Stimulated activated CD4-positive, alpha-beta T cell treated with anti-CD3 and anti-CD28 coated beads, Interleukin-1b, Interleukin-23, amount 100 ng/mL, for 48 hours (primary cell): ENCODE measurements around the gene PCDHB11.
"Not testable (repeated sequence)": the region's sequence is repeated elsewhere in the genome, so short reads cannot be mapped to it uniquely, and the experiment has no call there.

Source experiments
- DNase-seq: peaks from one replicate; pipeline ENCODE4 v3.0.0-alpha.2; 2020

PCDHB11 gene

GRCh38 chr5:141188682-141189081 lies 10.7 kb upstream of the PCDHB11 start:
- not testable (repeated sequence) for DNase-seq

GRCh38 chr5:141189131-141189530 lies 10.3 kb upstream of the PCDHB11 start:
- not testable (repeated sequence) for DNase-seq

GRCh38 chr5:141192110-141192725 lies 7.2 kb upstream of the PCDHB11 start, which contains the start of gene PCDHB10:
Gene PCDHB10, plus strand, starts transcription at chr5:141192353. Its CDS starts 200 bp downstream, at chr5:141192553.
- DNase-seq = peak; percentile 17

- not testable (repeated sequence) for DNase-seq
These were observed 5.1 kb upstream of the PCDHB11 start for GRCh38 chr5:141194332-141194731.

GRCh38 chr5:141196363-141196762 lies 3.1 kb upstream of the PCDHB11 start:
- no peak for DNase-seq

GRCh38 chr5:141201126-141201525 lies 1.7 kb downstream of the PCDHB11 start:
- not testable (repeated sequence) for DNase-seq

- DNase-seq = not testable (repeated sequence)
These were observed 2.2 kb downstream of the PCDHB11 start for GRCh38 chr5:141201646-141202045.

GRCh38 chr5:141208478-141208877 lies 9.1 kb downstream of the PCDHB11 start, which contains the start of gene PCDHB12:
Gene PCDHB12, plus strand, starts transcription at chr5:141208719. Its CDS starts 189 bp downstream, at chr5:141208908.
- DNase-seq = no peak

GRCh38 chr5:141210281-141210680 lies 10.9 kb downstream of the PCDHB11 start:
- not testable (repeated sequence) for DNase-seq

GRCh38 chr5:141210849-141211248 lies 11.4 kb downstream of the PCDHB11 start:
- not testable (repeated sequence) for DNase-seq

GRCh38 chr5:141213656-141214339 lies 14.4 kb downstream of the PCDHB11 start, which contains the start of gene PCDHB13:
Gene PCDHB13, plus strand, starts transcription at chr5:141213919. Its CDS starts 205 bp downstream, at chr5:141214124.
- peak; percentile 10 for DNase-seq

- not testable (repeated sequence) for DNase-seq
These were observed 15.2 kb downstream of the PCDHB11 start for GRCh38 chr5:141214583-141214982.

- DNase-seq = not testable (repeated sequence)
These were observed 16.1 kb downstream of the PCDHB11 start for GRCh38 chr5:141215504-141215903.

GRCh38 chr5:141216035-141216434 lies 16.6 kb downstream of the PCDHB11 start:
- DNase-seq = not testable (repeated sequence)

- DNase-seq = no peak
These were observed 23.8 kb downstream of the PCDHB11 start, which contains the start of gene PCDHB14 for GRCh38 chr5:141223112-141223783. Gene PCDHB14, plus strand, starts transcription at chr5:141223343. Its CDS starts 163 bp downstream, at chr5:141223506.

GRCh38 chr5:141224844-141225243 lies 25.4 kb downstream of the PCDHB11 start:
- DNase-seq = not testable (repeated sequence)

- DNase-seq = not testable (repeated sequence)
These were observed 26.0 kb downstream of the PCDHB11 start for GRCh38 chr5:141225421-141225820.

- DNase-seq = no peak
These were observed 34.8 kb downstream of the PCDHB11 start for GRCh38 chr5:141234109-141234667.

- DNase-seq = not testable (repeated sequence)
These were observed 36.5 kb downstream of the PCDHB11 start for GRCh38 chr5:141235922-141236321.

GRCh38 chr5:141236516-141237313 lies 37.3 kb downstream of the PCDHB11 start:
- DNase-seq = no peak

GRCh38 chr5:141241496-141241895 lies 42.1 kb downstream of the PCDHB11 start:
- DNase-seq = no peak

GRCh38 chr5:141245250-141245717 lies 45.9 kb downstream of the PCDHB11 start, which contains the start of gene PCDHB15:
Gene PCDHB15, plus strand, starts transcription at chr5:141245395. Its CDS starts 184 bp downstream, at chr5:141245579.
- DNase-seq = no peak
